GM12878 (cell line): ENCODE results near the gene GPR107. TPM values are rescaled to one million over a fixed set of nuclear protein-coding genes. Genes with fewer than 3 reads are reported as not detected.

ENCODE experiments used
- ATAC-seq: fragments of 200-7000 bp; cut with Tn5 transposase; 3 replicates; pipeline ENCODE4 v1.9.1; 2020; ENCODE audit warnings: mild to moderate bottlenecking, moderate library complexity
- BruUV-seq: library from RNA; stranded (reverse); fragments of 400-500 nt; replicated peaks from 2 replicates; lab custom pipeline; 2021; lab: Mats Ljungman, UMichigan
- CTCF ChIA-PET: fragments of 300-600 bp; sonication (Branson Sonifier 250); formaldehyde crosslinking; extraction: SDS; loops from one replicate; lab custom pipeline; 2021; ENCODE audit warnings: inconsistent platforms; lab: Yijun Ruan, JAX
- POLR2A ChIA-PET: fragments of 350-600 bp; formaldehyde crosslinking; extraction: SDS; loops from one replicate; lab custom pipeline; 2021; ENCODE audit warnings: inconsistent platforms; lab: Charles Lee
- RAD21 ChIA-PET: fragments of 300-600 bp; sonication (Branson Sonifier 250); formaldehyde crosslinking; loops from one replicate; lab custom pipeline; 2023; ENCODE audit warnings: antibody characterized with exemption; ENCODE audit not compliant: unreplicated experiment; lab: Charles Lee
- SMC1A ChIA-PET: fragments of 300-600 bp; sonication (Branson Sonifier 250); formaldehyde crosslinking; loops from one replicate; lab custom pipeline; 2023; ENCODE audit not compliant: unreplicated experiment, uncharacterized antibody; lab: Charles Lee
- DNase-seq: peaks from one replicate; pipeline ENCODE4 v3.0.0-alpha.2; 2011; ENCODE audit warnings: low read depth, low spot score
- FAIRE-seq: peaks from 3 replicates; lab custom pipeline; 2011; peaks lifted over from hg19 to GRCh38; lab: Jason Lieb, UNC
- H2AFZ ChIP-seq: 2 replicates; pipeline ENCODE4 v1.6.0; 2011; ENCODE audit warnings: low read depth, low read length, control low read depth; ENCODE audit not compliant: control insufficient read depth
- H3K27ac ChIP-seq: 2 replicates; pipeline ENCODE4 v1.5.1; 2011; ENCODE audit warnings: control low read depth; ENCODE audit not compliant: control insufficient read depth, insufficient read depth
- H3K27me3 ChIP-seq, 2 experiments: replicated peaks in 1 of 2; 2 replicates each; pipeline versions ENCODE4 v1.6.0 to v1.6.1; 2011; ENCODE audit warnings: low read length in 1 of 2; ENCODE audit not compliant: control insufficient read depth in 2 of 2, insufficient read depth in 2 of 2
- H3K36me3 ChIP-seq, 2 experiments: 2 replicates each; pipeline ENCODE4 v1.5.1; 2011; ENCODE audit warnings: low read length in 1 of 2; ENCODE audit not compliant: control insufficient read depth in 2 of 2, insufficient read depth in 2 of 2
- H3K4me1 ChIP-seq: 2 replicates; pipeline ENCODE4 v1.6.1; 2011; ENCODE audit warnings: mild to moderate bottlenecking, low read length, moderate library complexity, mixed read lengths; ENCODE audit not compliant: control insufficient read depth, insufficient read depth
- H3K4me2 ChIP-seq: 2 replicates; pipeline ENCODE4 v1.6.0; 2011; ENCODE audit warnings: control low read depth; ENCODE audit not compliant: control insufficient read depth, insufficient read depth
- H3K4me3 ChIP-seq: fragments of 200-600 bp; sonication (generic); 2 replicates; pipeline ENCODE4 v1.5.1; 2016
- H3K79me2 ChIP-seq: 2 replicates; pipeline ENCODE4 v1.6.0; 2011; ENCODE audit warnings: low read length; ENCODE audit not compliant: control insufficient read depth, insufficient read depth
- H3K9ac ChIP-seq: 2 replicates; pipeline ENCODE4 v1.8.0; 2011; ENCODE audit warnings: low read length, control low read depth, mixed read lengths; ENCODE audit not compliant: control insufficient read depth, insufficient read depth
- H3K9me3 ChIP-seq: replicated peaks from 3 replicates; pipeline ENCODE4 v1.5.1; 2011; ENCODE audit warnings: mild to moderate bottlenecking, low read length; ENCODE audit not compliant: control insufficient read depth, insufficient read depth
- H4K20me1 ChIP-seq: 2 replicates; pipeline ENCODE4 v1.6.0; 2011; ENCODE audit not compliant: control insufficient read depth, insufficient read depth
- BCL3 ChIP-seq: IDR thresholded peaks from 2 replicates; pipeline ENCODE4 v1.6.1; 2011; ENCODE audit warnings: borderline replicate concordance, low read depth, mild to moderate bottlenecking, moderate library complexity, low read length; ENCODE audit not compliant: insufficient read depth, poor library complexity, severe bottlenecking
- BMI1 ChIP-seq: fragments of 450-650 bp; IDR thresholded peaks from 2 replicates; pipeline ENCODE4 v1.6.1; 2016; ENCODE audit warnings: mild to moderate bottlenecking, moderate library complexity, borderline replicate concordance
- CBX3 ChIP-seq: fragments of 200-600 bp; sonication (generic); IDR thresholded peaks from 2 replicates; pipeline ENCODE4 v1.6.1; 2016; ENCODE audit warnings: low read depth, borderline replicate concordance
- CHD2 ChIP-seq: IDR thresholded peaks from 2 replicates; pipeline ENCODE4 v1.6.1; 2011; ENCODE audit warnings: low read depth, low read length, improper control_type of control experiment, borderline replicate concordance
- ETV6 ChIP-seq, 2 experiments: fragments of 450-650 bp in 1 of 2; IDR thresholded peaks in 1 of 2; conservative IDR thresholded peaks in 1 of 2; 2 replicates each; pipeline ENCODE4 v1.6.1; 2014; ENCODE audit warnings: antibody characterized with exemption in 1 of 2, borderline replicate concordance in 1 of 2, low read depth in 1 of 2, mild to moderate bottlenecking in 1 of 2, moderate library complexity in 1 of 2
- HDAC2 ChIP-seq: fragments of 200-600 bp; sonication (generic); IDR thresholded peaks from 2 replicates; pipeline ENCODE4 v1.6.1; 2017
- IRF4 ChIP-seq: IDR thresholded peaks from 2 replicates; pipeline ENCODE4 v1.6.1; 2011; ENCODE audit warnings: low read depth, low read length
- IRF5 ChIP-seq: fragments of 450-650 bp; IDR thresholded peaks from 2 replicates; pipeline ENCODE4 v1.6.1; 2017; ENCODE audit warnings: borderline replicate concordance
- MEF2A ChIP-seq: IDR thresholded peaks from 2 replicates; pipeline ENCODE4 v1.6.1; 2011; ENCODE audit warnings: low read depth, mild to moderate bottlenecking, low read length, moderate library complexity; ENCODE audit not compliant: insufficient read depth
- NFIC ChIP-seq: IDR thresholded peaks from 2 replicates; pipeline ENCODE4 v1.6.1; 2012; ENCODE audit warnings: low read depth, mild to moderate bottlenecking, inconsistent platforms, low read length, moderate library complexity
- SMAD5 ChIP-seq: IDR thresholded peaks from 2 replicates; pipeline ENCODE4 v1.6.1; 2016; ENCODE audit warnings: antibody characterized with exemption, low read depth
- SMC3 ChIP-seq: IDR thresholded peaks from 2 replicates; pipeline ENCODE4 v1.6.1; 2011; ENCODE audit warnings: low read length, improper control_type of control experiment, borderline replicate concordance
- SUPT20H ChIP-seq: IDR thresholded peaks from 2 replicates; pipeline ENCODE4 v1.6.1; 2011; ENCODE audit warnings: low read depth, mild to moderate bottlenecking, low read length, moderate library complexity, borderline replicate concordance; ENCODE audit not compliant: control insufficient read depth
- ZNF384 ChIP-seq: IDR thresholded peaks from 2 replicates; pipeline ENCODE4 v1.6.1; 2012; ENCODE audit warnings: low read depth, mild to moderate bottlenecking, low read length, improper control_type of control experiment, borderline replicate concordance
- WGBS: methylation state at CpG from one replicate; pipeline ENCODE4 v1.1.6; 2016; ENCODE audit warnings: low lambda C conversion rate; ENCODE audit not compliant: insufficient replicate concordance, insufficient coverage; ENCODE audit errors: missing lambda C conversion rate; 5-methylcytosine and 5-hydroxymethylcytosine counted together
- in situ Hi-C: fragments of 300-500 bp; cut with MboI; formaldehyde crosslinking; loops from 9 replicates; pipeline ENCODE4 v1.14.3; 2018; ENCODE audit warnings: mixed read lengths
- intact Hi-C: fragments of 100-400 bp; cut with micrococcal nuclease; formaldehyde crosslinking; loops from one replicate; pipeline ENCODE4 v1.14.2; 2022; ENCODE audit not compliant: unreplicated experiment
- polyA plus RNA-seq, 11 experiments: library from polyadenylated mRNA; depleted of rRNA in 4 of 11; unstranded in 6 of 11; stranded (reverse) in 5 of 11; fragments of >200 nt; fragmentation: Nextera tagmentation in 4 of 11; fragmentation: Illumina TruSeq in 1 of 11; extraction: Ambion mirVana in 4 of 11; extraction: Trizol in 1 of 11; gene quantifications; 1 replicate in 1 of 11; 2 replicates in 10 of 11; pipeline versions ENCODE4 v1.2.1 to v1.2.3, GENCODE V29; 2011 to 2016; ENCODE audit warnings: inconsistent platforms in 2 of 11, missing spikeins in 2 of 11, low read depth in 1 of 11
- total RNA-seq, 4 experiments: library from RNA; depleted of rRNA in 3 of 4; stranded (reverse); fragments of >200 nt in 3 of 4; fragmentation: Illumina TruSeq in 1 of 4; extraction: Trizol in 1 of 4; gene quantifications; 2 replicates each; pipeline versions ENCODE4 v1.2.1 to v1.2.3, GENCODE V29; 2013 to 2021

GPR107 gene
- total and polyA plus RNA-seq, 10 of the 15 experiments (the other 5 are each of a cell fraction or from before 2014, with no cell fraction given) = 2.7 to 21.4 (median 10.6) TPM

GRCh38 chr9:130172858-130173665 lies 119.4 kb downstream of the GPR107 start:
- H2AFZ ChIP-seq = no peak overlapping the region
- H3K27me3 ChIP-seq = peaks cover 7% of the 10 kb centered on the region in 2 experiments; a peak in 3 of 4 replicates
- intact Hi-C loops (no loop called here), in situ Hi-C loops (no loop called here)
- FAIRE-seq (no peak), ATAC-seq (no peak), DNase-seq (no peak)
- TF ChIP-seq MEF2A (no peak), IRF4 (no peak), SMAD5 (no peak), BMI1 (no peak)
- RAD21 ChIA-PET = no interaction called here
- H3K4me3 ChIP-seq = no peak overlapping the region
- no peaks in the 10 kb centered on the region for H3K79me2 ChIP-seq
- SMC1A ChIA-PET = no interaction called here
- H4K20me1 ChIP-seq = no peaks in the 10 kb centered on the region
- BruUV-seq = no TSS peak
- CTCF ChIA-PET = no interaction called here
- H3K9ac ChIP-seq = no peak overlapping the region
- POLR2A ChIA-PET = no interaction called here
- no peak overlapping the region for H3K4me2 ChIP-seq
- no peaks in the 10 kb centered on the region for H3K9me3 ChIP-seq
- H3K27ac ChIP-seq = no peak overlapping the region
- no peaks in the 10 kb centered on the region; the same call in 1 of the 2 replicates for H3K4me1 ChIP-seq
- 15% methylated on average over 36 of the region's 57 CpGs for WGBS
- H3K36me3 ChIP-seq = no peaks in the 10 kb centered on the region

GRCh38 chr9:130173666-130173983 lies 119.9 kb downstream of the GPR107 start:
- H3K27ac ChIP-seq = no peak overlapping the region
- BruUV-seq = no TSS peak
- POLR2A ChIA-PET = interaction anchor here (0.5 kb wide), 1 partner anchor 28 kb away, joined by 3 read pairs; no protein-coding TSS in a partner anchor
- H3K79me2 ChIP-seq = no peaks in the 10 kb centered on the region
- no peak overlapping the region for H3K9ac ChIP-seq
- no peak overlapping the region for H3K4me3 ChIP-seq
- ATAC-seq (no peak), FAIRE-seq (no peak), DNase-seq (no peak)
- in situ Hi-C loops (no loop called here), intact Hi-C loops (no loop called here)
- H4K20me1 ChIP-seq = no peaks in the 10 kb centered on the region
- no peak overlapping the region for H2AFZ ChIP-seq
- no peaks in the 10 kb centered on the region for H3K36me3 ChIP-seq
- SMC1A ChIA-PET = no interaction called here
- peaks cover 7% of the 10 kb centered on the region in 2 experiments; a peak in 3 of 4 replicates for H3K27me3 ChIP-seq
- no peak overlapping the region for H3K4me2 ChIP-seq
- WGBS = 37% methylated on average over 9 of the region's 9 CpGs
- H3K9me3 ChIP-seq = no peaks in the 10 kb centered on the region
- H3K4me1 ChIP-seq = no peaks in the 10 kb centered on the region; the same call in 1 of the 2 replicates
- CTCF ChIA-PET = no interaction called here
- RAD21 ChIA-PET = interaction anchor here (0.6 kb wide), 1 partner anchor 9 kb away, joined by 3 read pairs; no protein-coding TSS in a partner anchor
- TF ChIP-seq IRF5 (no peak), NFIC (no peak), SUPT20H (no peak), HDAC2 (no peak), BMI1 (no peak), BCL3 (no peak), SMC3 (no peak), ETV6 (conservative IDR thresholded peaks at IDR 0.05 in 1 of 2, IDR thresholded peaks at IDR 0.05 in 1 of 2; ENCODE audit: borderline replicate concordance in 1 of 2, low read depth in 1 of 2) (no peak), SMAD5 (no peak), CHD2 (no peak), CBX3 (no peak), ZNF384 (no peak)
